ENCODE data around the gene PHKB.

PHKB gene

DNA sequence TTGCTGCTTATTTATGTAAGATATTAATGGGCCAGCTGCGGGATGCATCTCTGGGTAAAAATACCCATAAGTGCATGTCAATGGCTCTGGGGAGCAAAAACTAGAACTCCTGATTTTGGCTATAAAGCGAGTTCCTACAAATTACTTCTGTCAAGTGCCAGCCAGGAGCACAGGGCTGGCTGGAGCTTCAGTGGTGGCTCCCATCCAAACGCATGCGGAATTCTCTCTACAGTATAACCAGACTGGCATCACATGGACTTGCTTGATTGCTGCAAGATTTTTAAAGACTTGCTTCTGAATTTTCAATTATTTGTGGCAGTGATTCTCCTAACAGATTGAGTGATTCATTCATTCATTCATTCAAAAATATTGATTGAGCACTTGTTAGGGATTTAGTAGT is 260.9 kb downstream of the PHKB start:
- Histone ChIP-seq H3K9me3 (ENCODE audit: control insufficient read depth, insufficient read depth, low read length) (no peaks in the 10 kb centered on the region), H3K27ac (ENCODE audit: low read depth, low read length) (no peak overlapping the region), H3K27me3 (ENCODE audit: control insufficient read depth, low read length) (peaks cover 25% of the 10 kb centered on the region; the same call in 1 of the 2 replicates), H3F3A (ENCODE audit: control insufficient read depth, insufficient read depth) (no peaks in the 10 kb centered on the region), H3K9me2 (replicated peaks; ENCODE audit: control insufficient read depth, low read length) (no peaks in the 10 kb centered on the region), H3K4me1 (ENCODE audit: control insufficient read depth, low read length) (no peaks in the 10 kb centered on the region), H3K4me2 (ENCODE audit: low read length) (no peak overlapping the region), H3K79me2 (ENCODE audit: control insufficient read depth, low read length) (no peaks in the 10 kb centered on the region), H3K4me3 (ENCODE audit: low read length) (no peak overlapping the region), H4K20me1 (ENCODE audit: control insufficient read depth, insufficient read depth, low read depth, low read length) (no peaks in the 10 kb centered on the region), H3K36me3 (ENCODE audit: control insufficient read depth, low read length) (no peaks in the 10 kb centered on the region)
- no peak for TF ChIP-seq EZH2phosphoT487 (IDR thresholded peaks at IDR 0.05; ENCODE audit: borderline replicate concordance, low read length)
- TF ChIP-seq, protein P1, sequence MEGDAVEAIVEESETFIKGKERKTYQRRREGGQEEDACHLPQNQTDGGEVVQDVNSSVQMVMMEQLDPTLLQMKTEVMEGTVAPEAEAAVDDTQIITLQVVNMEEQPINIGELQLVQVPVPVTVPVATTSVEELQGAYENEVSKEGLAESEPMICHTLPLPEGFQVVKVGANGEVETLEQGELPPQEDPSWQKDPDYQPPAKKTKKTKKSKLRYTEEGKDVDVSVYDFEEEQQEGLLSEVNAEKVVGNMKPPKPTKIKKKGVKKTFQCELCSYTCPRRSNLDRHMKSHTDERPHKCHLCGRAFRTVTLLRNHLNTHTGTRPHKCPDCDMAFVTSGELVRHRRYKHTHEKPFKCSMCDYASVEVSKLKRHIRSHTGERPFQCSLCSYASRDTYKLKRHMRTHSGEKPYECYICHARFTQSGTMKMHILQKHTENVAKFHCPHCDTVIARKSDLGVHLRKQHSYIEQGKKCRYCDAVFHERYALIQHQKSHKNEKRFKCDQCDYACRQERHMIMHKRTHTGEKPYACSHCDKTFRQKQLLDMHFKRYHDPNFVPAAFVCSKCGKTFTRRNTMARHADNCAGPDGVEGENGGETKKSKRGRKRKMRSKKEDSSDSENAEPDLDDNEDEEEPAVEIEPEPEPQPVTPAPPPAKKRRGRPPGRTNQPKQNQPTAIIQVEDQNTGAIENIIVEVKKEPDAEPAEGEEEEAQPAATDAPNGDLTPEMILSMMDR (IDR thresholded peaks at IDR 0.05; ENCODE audit: low read depth, low read length, poor library complexity, severe bottlenecking): no peak

DNA sequence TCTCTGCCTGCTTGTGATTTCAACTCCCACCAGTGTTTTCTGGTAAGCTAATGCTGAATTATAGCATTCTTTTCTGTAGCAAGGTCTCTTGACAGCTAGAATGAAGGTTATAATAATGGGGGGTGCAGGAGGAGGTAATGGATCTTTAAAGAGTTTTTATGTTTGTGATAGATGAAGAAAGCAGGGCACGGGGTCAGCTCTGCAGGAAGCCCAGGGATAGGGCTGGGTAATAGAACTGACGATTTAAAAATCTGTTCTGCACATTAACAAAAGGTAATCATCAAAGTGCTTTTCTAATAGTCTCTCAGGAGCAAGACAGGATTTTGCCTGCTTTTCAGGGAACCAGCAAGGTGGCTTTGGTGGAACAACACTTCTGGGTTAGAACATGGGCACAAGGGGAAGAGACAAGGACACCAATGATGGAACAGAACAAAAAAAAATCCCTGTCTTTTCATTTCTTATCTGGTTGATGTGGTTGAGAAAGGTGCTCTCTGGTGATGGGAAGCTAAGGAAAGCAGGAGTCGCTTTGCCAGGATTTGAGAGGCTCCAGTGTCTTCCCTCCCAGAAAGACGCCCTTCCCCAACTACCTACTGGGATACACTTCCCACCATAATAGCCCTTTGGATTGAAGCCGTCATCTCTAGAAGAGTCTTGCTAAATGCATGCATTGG is 263.1 kb downstream of the PHKB start:
- H3K79me2 ChIP-seq (ENCODE audit: control insufficient read depth, low read length): no peaks in the 10 kb centered on the region
- 0 out of 2 replicates have a peak, but pooled peaks cover 2% of the 10 kb centered on the region for H3F3A ChIP-seq (ENCODE audit: control insufficient read depth, insufficient read depth)
- no peaks in the 10 kb centered on the region for H3K9me2 ChIP-seq (replicated peaks; ENCODE audit: control insufficient read depth, low read length)
- peaks cover 28% of the 10 kb centered on the region; the same call in 1 of the 2 replicates for H3K27me3 ChIP-seq (ENCODE audit: control insufficient read depth, low read length)
- no peak for TF ChIP-seq EZH2phosphoT487 (IDR thresholded peaks at IDR 0.05; ENCODE audit: borderline replicate concordance, low read length)
- TF ChIP-seq, protein P1 (IDR thresholded peaks at IDR 0.05; ENCODE audit: low read depth, low read length, poor library complexity, severe bottlenecking): no peak
- no peak overlapping the region for H3K27ac ChIP-seq (ENCODE audit: low read depth, low read length)
- H3K36me3 ChIP-seq (ENCODE audit: control insufficient read depth, low read length): no peaks in the 10 kb centered on the region
- no peaks in the 10 kb centered on the region for H3K9me3 ChIP-seq (ENCODE audit: control insufficient read depth, insufficient read depth, low read length)
- no peaks in the 10 kb centered on the region for H4K20me1 ChIP-seq (ENCODE audit: control insufficient read depth, insufficient read depth, low read depth, low read length)
- H3K4me2 ChIP-seq (ENCODE audit: low read length): no peak overlapping the region
- H3K4me3 ChIP-seq (ENCODE audit: low read length): no peak overlapping the region
- H3K4me1 ChIP-seq (ENCODE audit: control insufficient read depth, low read length): peaks cover 15% of the 10 kb centered on the region

DNA sequence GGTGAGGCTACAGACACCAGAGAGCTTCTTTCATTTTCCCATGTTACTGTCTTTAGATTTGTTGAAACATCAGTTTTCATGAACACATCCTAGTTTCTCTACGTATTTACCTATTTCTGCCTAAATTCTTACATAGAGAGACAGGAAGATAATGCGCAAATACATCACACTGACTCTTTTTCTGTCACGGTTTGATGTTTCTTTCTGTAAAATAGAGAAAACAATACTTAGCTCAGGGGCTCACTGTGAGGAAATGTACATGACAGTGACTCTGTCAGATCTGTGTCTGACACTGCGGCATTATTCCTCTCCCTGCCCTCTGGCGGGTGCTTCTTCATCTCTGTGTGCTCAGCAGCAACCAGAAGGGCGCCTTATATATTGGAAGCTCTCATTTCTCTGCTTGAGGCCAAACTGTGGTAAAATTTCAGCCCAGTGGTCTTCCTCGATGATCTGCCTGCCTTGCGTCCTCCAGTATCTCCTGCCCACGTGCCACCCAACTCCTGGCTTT is 264.1 kb downstream of the PHKB start:
- H3K4me2 ChIP-seq (ENCODE audit: low read length): no peak overlapping the region
- H3K9me3 ChIP-seq (ENCODE audit: control insufficient read depth, insufficient read depth, low read length): no peaks in the 10 kb centered on the region
- no peaks in the 10 kb centered on the region for H3K9me2 ChIP-seq (replicated peaks; ENCODE audit: control insufficient read depth, low read length)
- H3K4me1 ChIP-seq (ENCODE audit: control insufficient read depth, low read length): peaks cover 15% of the 10 kb centered on the region
- H4K20me1 ChIP-seq (ENCODE audit: control insufficient read depth, insufficient read depth, low read depth, low read length): no peaks in the 10 kb centered on the region
- H3K27ac ChIP-seq (ENCODE audit: low read depth, low read length): no peak overlapping the region
- H3K27me3 ChIP-seq (ENCODE audit: control insufficient read depth, low read length): peaks cover 35% of the 10 kb centered on the region
- H3K4me3 ChIP-seq (ENCODE audit: low read length): no peak overlapping the region
- 0 out of 2 replicates have a peak, but pooled peaks cover 2% of the 10 kb centered on the region for H3F3A ChIP-seq (ENCODE audit: control insufficient read depth, insufficient read depth)
- H3K79me2 ChIP-seq (ENCODE audit: control insufficient read depth, low read length): no peaks in the 10 kb centered on the region
- TF ChIP-seq, protein P1 (IDR thresholded peaks at IDR 0.05; ENCODE audit: low read depth, low read length, poor library complexity, severe bottlenecking): no peak
- no peak for TF ChIP-seq EZH2phosphoT487 (IDR thresholded peaks at IDR 0.05; ENCODE audit: borderline replicate concordance, low read length)
- H3K36me3 ChIP-seq (ENCODE audit: control insufficient read depth, low read length): no peaks in the 10 kb centered on the region

Measured in DOHH2 (cell line).